Fibroblast of peridontal ligament (primary cell): Measurements from ENCODE around the gene EFCAB12.
A peak's percentile ranks its signal among the peaks of the same experiment; 100 is the strongest.

Experiments used
- DNase-seq: peaks from one replicate; pipeline ENCODE4 v3.0.0-alpha.2; 2010; ENCODE audit errors: extremely low read depth

EFCAB12 gene

DNA sequence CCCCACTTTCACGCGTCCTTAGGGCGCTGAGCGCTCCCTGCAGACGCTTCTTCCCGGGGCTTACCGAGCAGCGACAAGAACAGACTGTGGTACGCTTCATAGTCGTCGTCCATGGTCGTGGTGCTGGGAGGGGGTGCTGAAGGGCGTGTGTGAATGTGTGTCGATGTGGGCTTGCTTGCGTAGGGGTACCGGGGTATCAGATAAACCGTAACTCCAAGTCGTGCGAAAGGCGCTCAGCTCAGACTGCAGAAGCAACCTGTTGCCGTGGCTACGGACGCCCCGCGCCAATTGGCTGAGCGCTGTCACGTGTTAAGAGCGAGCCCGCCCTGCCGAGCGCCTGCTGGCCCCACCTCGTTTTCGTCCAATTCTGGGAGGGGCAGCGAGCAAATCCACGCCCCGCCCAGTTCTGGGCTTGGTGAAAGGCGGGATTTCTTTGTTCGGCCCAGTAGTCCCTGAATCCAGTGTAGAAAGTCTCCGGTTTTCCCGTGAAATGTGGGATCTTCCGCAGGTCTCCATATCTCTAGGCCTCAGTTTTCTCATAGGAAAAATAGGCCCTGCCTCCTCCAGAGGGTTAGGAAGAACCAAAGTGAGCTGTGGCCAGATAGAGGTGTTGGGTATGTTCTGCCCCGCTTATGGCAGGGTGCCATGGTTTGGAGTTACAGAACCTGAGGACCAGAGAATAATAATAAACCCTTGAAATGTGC is at the start of gene EFCAB12:
TSS of gene EFCAB12 (minus strand) at position 261 of the 704 bp plus-strand sequence. CDS start at position 113, 148 bp downstream.
- peak; percentile 91 for DNase-seq

DNA sequence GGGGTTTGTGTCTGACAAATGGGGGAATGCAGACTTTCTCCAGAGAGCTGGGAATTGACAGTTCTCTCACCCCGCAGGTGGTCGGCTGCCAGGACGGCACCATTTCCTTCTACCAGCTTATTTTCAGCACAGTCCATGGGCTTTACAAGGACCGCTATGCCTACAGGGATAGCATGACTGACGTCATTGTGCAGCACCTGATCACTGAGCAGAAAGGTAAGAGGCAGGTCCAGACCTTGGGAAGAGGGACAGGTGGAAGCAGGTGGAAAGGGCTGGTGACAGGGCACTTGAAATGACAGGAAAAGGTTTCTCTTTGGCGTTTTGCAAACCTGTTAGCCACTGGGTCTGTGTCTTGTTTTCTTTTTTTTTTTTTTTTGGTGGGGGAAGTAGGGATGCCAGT is 48.1 kb upstream of the EFCAB12 start:
- no peak for DNase-seq

DNA sequence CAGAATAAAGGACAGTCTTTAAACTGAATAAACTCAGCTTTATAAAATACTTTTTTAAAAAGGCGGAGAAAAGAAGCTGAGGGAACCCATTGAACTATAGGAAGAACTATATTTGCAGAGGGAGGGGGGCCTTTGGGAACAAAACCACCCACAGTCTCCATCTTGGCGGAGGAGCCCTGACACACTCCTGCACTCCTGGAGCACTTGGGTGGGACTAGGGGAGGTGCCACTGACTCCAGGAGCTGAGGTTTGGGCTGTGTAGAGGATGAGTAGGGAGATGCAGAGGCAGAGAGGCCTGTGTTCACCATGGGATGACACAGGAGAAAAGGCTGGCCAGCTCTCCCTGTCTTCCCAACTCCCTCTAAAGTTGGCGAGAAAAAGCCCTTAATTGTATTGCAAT is 47.4 kb upstream of the EFCAB12 start:
- DNase-seq: no peak

DNA sequence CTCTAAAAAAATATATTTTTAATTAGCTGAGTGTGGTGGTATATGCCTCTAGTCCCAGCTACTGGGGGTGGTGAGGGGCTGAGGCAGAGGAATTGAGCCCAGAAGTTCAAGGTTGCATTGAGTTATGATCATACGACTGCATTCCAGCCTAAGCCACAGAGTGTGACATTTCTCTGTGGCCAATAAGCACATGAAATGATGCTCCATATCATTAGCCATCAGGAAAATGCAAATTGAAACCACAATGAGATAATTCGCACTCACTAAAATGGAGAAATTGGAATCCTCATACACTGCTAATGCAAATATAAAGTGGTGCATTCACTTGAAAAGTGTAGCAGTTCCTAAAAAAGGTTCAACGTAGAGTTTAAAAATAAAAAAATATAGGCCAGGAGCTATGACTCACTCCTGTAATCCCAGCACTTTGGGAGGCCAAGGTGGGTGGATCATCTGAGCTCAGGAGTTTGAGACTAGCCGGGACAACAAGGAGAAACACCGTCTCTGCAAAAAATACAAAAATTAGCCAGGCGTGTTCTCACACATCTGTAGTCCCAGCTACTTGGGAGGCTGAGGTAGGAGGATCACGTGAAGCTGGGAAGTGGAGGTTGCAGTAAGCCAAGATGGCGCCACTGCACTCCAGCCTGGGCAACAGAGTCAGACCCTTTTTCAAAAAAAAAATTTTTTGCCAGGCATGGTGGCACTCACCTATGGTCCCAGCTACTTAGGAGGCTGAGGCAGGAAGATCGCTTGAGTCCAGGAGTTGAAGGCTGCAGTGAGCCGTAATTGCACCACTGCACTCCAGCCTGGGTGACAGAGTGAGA is 46.8 kb upstream of the EFCAB12 start:
- DNase-seq: no peak

- peak; percentile 26 for DNase-seq
Measured at GRCh38 chr3:129473769-129474152, 45.3 kb upstream of the EFCAB12 start.

DNA sequence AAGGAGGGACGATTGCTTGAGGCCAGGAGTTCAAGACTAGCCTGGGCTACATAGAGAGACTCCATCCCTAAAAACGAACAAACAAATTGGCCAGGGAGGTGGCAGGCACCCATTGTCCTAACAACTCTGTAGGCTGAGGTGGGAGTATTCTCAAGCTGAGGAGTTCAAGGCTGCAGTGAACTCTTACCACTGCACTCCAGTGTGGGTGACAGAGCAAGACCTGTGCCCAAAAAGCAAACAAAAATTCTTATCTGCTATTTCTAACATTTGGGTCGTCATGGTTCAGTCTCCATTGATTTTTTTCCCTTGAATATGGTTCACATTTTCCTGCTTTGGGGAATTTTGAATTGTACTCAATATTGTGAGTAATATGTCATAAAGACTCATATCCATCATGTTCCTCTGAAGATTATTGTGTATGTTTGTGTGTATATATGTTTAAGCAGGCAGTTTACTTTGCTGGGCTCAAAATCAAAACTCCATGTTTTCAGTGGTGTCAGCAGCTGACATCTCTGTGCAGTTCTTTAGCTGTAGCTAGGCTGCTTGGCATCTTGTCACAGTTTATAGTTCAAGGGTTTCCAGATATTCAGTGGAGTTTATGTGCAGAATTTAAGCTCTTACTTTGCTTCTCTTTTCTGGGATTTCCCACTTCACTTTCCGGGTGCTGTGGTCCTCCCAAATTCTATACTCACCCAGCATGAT is 44.8 kb upstream of the EFCAB12 start:
- DNase-seq: no peak

DNA sequence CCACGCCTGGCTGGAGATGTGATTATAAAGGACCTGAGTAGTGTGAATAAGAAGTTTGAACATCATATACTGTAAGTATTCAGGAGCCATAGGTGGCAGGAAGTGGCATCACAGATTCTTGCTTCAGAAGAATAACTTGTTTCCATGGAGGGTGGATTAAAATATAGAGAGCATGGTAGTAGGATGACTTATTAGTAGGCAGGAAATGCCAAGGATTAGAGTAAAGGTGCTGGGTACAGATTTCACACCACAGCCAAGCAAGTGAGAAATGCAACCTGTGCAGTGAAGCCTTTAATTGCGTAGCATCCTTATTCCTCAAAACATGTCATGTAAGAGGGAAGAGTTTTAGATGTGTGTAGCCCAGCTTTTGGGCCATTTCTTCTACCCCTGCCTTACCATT is 42.4 kb upstream of the EFCAB12 start:
- DNase-seq: no peak

DNA sequence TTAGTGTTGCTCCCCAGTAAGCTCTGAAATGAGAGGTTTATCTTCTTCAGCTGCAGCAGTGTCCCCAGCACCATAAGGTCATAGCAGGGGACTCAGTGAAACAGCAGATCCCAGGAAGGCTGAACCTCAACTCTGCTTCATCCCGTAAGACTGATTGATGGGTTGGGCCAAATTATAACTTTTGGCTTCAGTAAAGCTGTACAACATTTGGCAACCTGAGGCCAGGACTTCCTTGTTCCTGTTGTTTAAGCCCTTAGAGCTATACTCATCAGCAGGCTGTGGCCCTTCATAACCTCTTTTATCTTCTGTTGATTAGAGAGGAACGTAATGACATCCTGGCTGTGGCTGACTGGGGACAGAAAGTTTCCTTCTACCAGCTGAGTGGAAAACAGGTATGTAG is 40.6 kb upstream of the EFCAB12 start:
- no peak for DNase-seq

- no peak for DNase-seq
Measured at GRCh38 chr3:129467932-129468331, 39.5 kb upstream of the EFCAB12 start.

- DNase-seq: no peak
Measured at GRCh38 chr3:129463716-129464115, 35.3 kb upstream of the EFCAB12 start.

GRCh38 chr3:129463094-129463493 is 34.7 kb upstream of the EFCAB12 start:
- DNase-seq: no peak

DNA sequence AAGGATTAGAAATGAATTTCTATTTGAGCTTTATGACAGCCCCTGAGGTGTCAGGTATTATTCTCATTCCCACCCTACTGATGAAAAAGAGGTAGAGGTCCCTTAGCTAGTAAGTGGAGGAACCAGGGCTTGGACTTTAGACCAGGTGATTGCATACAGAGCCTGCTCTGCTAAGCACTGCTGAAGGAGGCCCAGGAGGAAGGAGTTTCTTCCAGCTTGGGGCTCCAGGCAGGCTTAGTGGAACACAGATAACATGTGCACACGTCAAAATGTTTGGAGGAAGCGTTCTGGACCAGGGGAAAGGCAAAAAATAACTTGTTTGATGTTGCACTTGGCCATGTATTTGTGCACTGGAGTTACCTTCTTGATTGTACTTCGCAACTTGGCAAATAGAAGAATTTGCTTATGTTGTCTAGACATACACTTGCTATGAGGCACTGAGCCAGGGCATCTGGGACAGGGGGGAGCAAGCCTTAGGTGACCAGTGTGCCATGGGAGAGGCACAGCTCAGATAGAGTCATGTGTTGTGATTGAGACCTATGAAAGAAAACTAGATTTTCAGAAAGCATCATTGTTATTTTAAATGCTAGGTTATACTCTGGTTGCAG is 34.0 kb upstream of the EFCAB12 start:
- DNase-seq: no peak

GRCh38 chr3:129461461-129462146 is 33.2 kb upstream of the EFCAB12 start:
- DNase-seq: peak; percentile 5

DNA sequence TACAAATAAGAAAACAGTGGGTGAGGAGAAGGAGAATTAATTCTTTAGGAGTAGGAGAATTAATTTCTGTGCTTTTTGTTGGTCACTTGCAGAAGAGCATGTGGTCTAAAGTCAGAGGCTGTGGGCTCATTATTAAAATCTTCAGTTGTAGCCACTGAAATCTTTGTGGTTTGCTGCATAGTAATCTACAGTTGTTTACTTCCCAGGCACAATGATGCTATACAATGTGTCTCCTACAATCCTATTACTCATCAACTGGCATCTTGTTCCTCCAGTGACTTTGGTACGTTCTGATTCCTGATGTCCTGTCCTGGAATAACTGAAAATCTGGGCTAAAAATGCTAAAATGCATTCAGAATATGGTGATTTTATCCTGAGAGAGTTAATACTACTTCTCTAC is 32.6 kb upstream of the EFCAB12 start:
- peak; percentile 60 for DNase-seq

- DNase-seq: no peak
Measured at GRCh38 chr3:129460572-129460971, 32.1 kb upstream of the EFCAB12 start.

- no peak for DNase-seq
Measured at GRCh38 chr3:129460155-129460554, 31.7 kb upstream of the EFCAB12 start.

GRCh38 chr3:129453732-129454131 is 25.3 kb upstream of the EFCAB12 start:
- DNase-seq: no peak

DNA sequence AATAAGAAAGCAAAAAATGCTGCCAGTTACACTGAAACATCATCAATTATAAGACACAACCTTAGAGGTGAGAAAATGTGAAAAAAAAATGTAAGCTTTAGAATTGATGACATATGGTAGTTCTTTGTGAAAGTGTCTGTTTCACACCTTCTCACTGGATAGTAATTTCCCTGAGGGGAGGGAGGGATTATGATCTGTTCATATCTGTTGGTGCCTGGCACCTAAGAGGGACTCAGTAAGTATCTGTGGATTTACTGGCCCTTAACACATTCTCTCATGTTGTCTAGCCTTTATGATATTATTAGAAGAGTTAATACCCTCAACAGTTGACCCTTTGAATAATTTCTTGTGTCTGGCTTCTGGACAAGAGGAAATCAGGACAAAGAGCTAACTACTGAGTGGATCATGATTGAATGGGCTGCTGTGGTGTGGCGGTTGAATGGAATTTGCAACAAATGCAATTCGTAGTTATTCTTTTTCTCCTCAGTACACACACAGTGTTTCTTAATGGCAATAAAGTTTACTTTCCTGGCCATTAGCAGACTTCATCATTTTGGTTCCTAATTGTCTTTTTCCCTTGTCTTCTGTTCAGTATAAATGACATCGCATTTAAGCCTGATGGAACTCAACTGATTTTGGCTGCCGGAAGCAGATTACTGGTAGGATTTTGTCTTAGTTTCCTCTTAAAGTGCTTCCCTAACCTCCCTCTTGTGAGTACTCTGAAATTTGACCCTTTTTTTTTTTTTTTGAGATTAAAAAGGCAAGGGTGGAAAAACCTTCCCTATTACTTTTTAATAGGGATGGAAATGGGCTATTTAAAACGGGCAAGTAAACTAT is 21.1 kb upstream of the EFCAB12 start:
- no peak for DNase-seq

DNA sequence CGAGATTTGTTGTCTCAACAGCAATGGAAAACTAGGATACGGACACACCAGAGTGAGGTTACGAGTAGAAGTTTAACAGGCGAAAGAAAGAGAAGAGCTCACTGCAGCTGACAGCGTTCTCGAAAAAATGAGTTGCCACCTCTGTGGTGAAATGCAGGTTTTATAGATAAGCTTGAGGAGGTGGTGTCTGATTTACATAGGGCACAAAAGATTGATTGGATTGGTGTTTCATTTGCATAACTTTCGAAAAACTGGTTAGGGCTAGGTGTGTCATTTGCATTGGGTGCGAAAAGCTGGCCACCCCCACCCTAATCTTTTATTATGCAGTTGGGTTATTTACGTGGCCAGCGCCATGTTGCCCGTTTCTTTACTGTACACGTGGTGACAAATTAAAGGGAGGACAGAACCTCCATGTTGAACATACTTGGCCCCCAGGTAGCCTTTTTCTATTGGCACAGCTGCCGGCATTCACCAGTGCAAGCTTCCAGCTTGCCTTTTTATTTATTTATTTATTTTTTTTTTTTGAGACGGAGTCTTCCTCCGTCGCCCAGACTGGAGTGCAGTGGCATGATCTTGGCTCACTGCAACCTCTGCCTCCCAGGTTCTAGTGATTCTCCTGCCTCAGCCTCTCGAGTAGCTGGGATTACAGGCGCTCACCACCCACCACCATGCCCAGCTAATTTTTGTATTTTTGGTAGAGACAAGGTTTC is 19.9 kb upstream of the EFCAB12 start:
- DNase-seq: no peak

DNA sequence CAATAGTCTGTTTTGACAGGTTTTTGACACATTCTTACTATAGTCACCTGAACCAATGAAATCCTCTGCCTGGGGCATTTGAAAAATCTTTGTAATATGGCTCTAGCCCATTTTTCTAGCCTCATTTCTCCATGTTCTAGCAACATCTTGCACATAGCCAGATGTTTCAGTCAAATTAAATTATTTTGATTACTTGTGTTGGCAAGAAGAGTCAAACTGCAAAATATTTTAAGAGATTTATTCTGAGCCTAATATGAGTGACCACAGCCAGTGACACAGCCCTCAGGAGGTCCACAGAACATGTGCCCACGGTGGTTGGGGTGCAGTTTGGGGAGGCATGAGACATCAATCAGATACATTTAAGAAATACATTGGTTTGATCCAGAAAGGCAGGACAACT is 18.5 kb upstream of the EFCAB12 start:
- DNase-seq: no peak
